GM18907 (cell line): Measurements from ENCODE around the gene PRIM2.
"Not testable (repeated sequence)": the region's sequence is repeated elsewhere in the genome, so short reads cannot be mapped to it uniquely, and the experiment has no call there.

Experiments used
- ATAC-seq: cut with Tn5 transposase; IDR thresholded peaks from one replicate; pipeline ENCODE4 v1.9.1; 2021; ENCODE audit warnings: mild to moderate bottlenecking, moderate library complexity; ENCODE audit not compliant: unreplicated experiment

Gene PRIM2

GRCh38 chr6:57358319-57358718 lies 40.9 kb downstream of the PRIM2 start:
- not testable (repeated sequence) for ATAC-seq

- not testable (repeated sequence) for ATAC-seq
These were observed 42.3 kb downstream of the PRIM2 start for GRCh38 chr6:57359766-57360165.

GRCh38 chr6:57362340-57362739 lies 44.9 kb downstream of the PRIM2 start:
- not testable (repeated sequence) for ATAC-seq

GRCh38 chr6:57365076-57365583 lies 47.7 kb downstream of the PRIM2 start:
- not testable (repeated sequence) for ATAC-seq

- not testable (repeated sequence) for ATAC-seq
These were observed 51.7 kb downstream of the PRIM2 start for GRCh38 chr6:57368965-57369731.

GRCh38 chr6:57371779-57372178 lies 54.3 kb downstream of the PRIM2 start:
- ATAC-seq, result not testable (repeated sequence)

GRCh38 chr6:57374764-57375163 lies 57.3 kb downstream of the PRIM2 start:
- not testable (repeated sequence) for ATAC-seq

GRCh38 chr6:57376083-57376482 lies 58.7 kb downstream of the PRIM2 start:
- ATAC-seq, result not testable (repeated sequence)

- not testable (repeated sequence) for ATAC-seq
These were observed 71.7 kb downstream of the PRIM2 start for GRCh38 chr6:57389038-57389592.

GRCh38 chr6:57390818-57391217 lies 73.4 kb downstream of the PRIM2 start:
- ATAC-seq, result not testable (repeated sequence)

GRCh38 chr6:57392047-57392446 lies 74.6 kb downstream of the PRIM2 start:
- ATAC-seq, result not testable (repeated sequence)

- ATAC-seq, result not testable (repeated sequence)
These were observed 101.9 kb downstream of the PRIM2 start for GRCh38 chr6:57419341-57419740.

GRCh38 chr6:57421503-57421902 lies 104.1 kb downstream of the PRIM2 start:
- ATAC-seq, result peak; percentile 55

GRCh38 chr6:57423468-57423867 lies 106.0 kb downstream of the PRIM2 start:
- ATAC-seq, result no peak

GRCh38 chr6:57431742-57432141 lies 114.3 kb downstream of the PRIM2 start:
- not testable (repeated sequence) for ATAC-seq

GRCh38 chr6:57432157-57432556 lies 114.7 kb downstream of the PRIM2 start:
- no peak for ATAC-seq

- peak; percentile 72 for ATAC-seq
These were observed 115.7 kb downstream of the PRIM2 start for GRCh38 chr6:57432919-57433684.

- not testable (repeated sequence) for ATAC-seq
These were observed 116.4 kb downstream of the PRIM2 start for GRCh38 chr6:57433790-57434189.

- no peak for ATAC-seq
These were observed 117.5 kb downstream of the PRIM2 start for GRCh38 chr6:57434944-57435343.

- ATAC-seq, result no peak
These were observed 118.2 kb downstream of the PRIM2 start for GRCh38 chr6:57435475-57436160.

- not testable (repeated sequence) for ATAC-seq
These were observed 123.3 kb downstream of the PRIM2 start for GRCh38 chr6:57440735-57441134.
